Naive thymus-derived CD4-positive, alpha-beta T cell (primary cell): ENCODE measurements around the gene CPXM1. TPM values are rescaled to one million over a fixed set of nuclear protein-coding genes. Genes with fewer than 3 reads are reported as not detected.
"Not testable (repeated sequence)": the region's sequence is repeated elsewhere in the genome, so short reads cannot be mapped to it uniquely, and the experiment has no call there.

Experiments
- ATAC-seq: fragments of 150-1000 bp; cut with Tn5 transposase; 2 replicates; pipeline ENCODE4 v1.10.0; 2021; ENCODE audit warnings: mild to moderate bottlenecking, moderate library complexity
- CTCF ChIA-PET: fragments of 350-600 bp; sonication (Branson Sonifier 250); formaldehyde crosslinking; loops from one replicate; lab custom pipeline; 2021; ENCODE audit warnings: antibody characterized with exemption; lab: Charles Lee
- POLR2A ChIA-PET: fragments of 350-600 bp; sonication (Branson Sonifier 250); formaldehyde crosslinking; loops from one replicate; lab custom pipeline; 2021; ENCODE audit warnings: antibody characterized with exemption, inconsistent platforms; lab: Charles Lee
- DNase-seq, 9 donors: peaks; one replicate each; pipeline versions ENCODE4 v3.0.0 to v3.0.0-alpha.2; 2020 to 2022; ENCODE audit warnings: mixed read lengths in 1 of 9
- H3K27ac ChIP-seq: one replicate; pipeline ENCODE4 v1.7.0; 2013; ENCODE audit warnings: mild to moderate bottlenecking, low read depth, low read length, moderate library complexity
- H3K27me3 ChIP-seq, 2 donors: one replicate each; pipeline ENCODE4 v1.7.0; 2013; ENCODE audit warnings: low read length in 2 of 2, mild to moderate bottlenecking in 2 of 2, moderate library complexity in 2 of 2; ENCODE audit not compliant: control insufficient read depth in 2 of 2, insufficient read depth in 2 of 2
- H3K36me3 ChIP-seq, 3 experiments: 1 replicate in 2 of 3; 2 replicates in 1 of 3; pipeline ENCODE4 v1.7.0; 2013; ENCODE audit warnings: low read length in 3 of 3, mild to moderate bottlenecking in 3 of 3, moderate library complexity in 1 of 3; ENCODE audit not compliant: insufficient read depth in 3 of 3, control insufficient read depth in 2 of 3
- H3K4me1 ChIP-seq, 2 donors: one replicate each; pipeline ENCODE4 v1.7.0; 2013; ENCODE audit warnings: low read length in 2 of 2, mild to moderate bottlenecking in 2 of 2, moderate library complexity in 1 of 2; ENCODE audit not compliant: control insufficient read depth in 2 of 2, insufficient read depth in 2 of 2
- H3K4me3 ChIP-seq: 2 replicates; pipeline ENCODE4 v1.7.0; 2013; ENCODE audit warnings: mild to moderate bottlenecking, low read length
- H3K9me3 ChIP-seq, 3 experiments: 1 replicate in 2 of 3; 2 replicates in 1 of 3; pipeline ENCODE4 v1.7.0; 2013; ENCODE audit warnings: low read length in 3 of 3; ENCODE audit not compliant: control insufficient read depth in 2 of 3
- H3K27ac Mint-ChIP-seq, 9 donors: one replicate each; pipeline ENCODE4 v1.8.0; 2020 to 2022; ENCODE audit warnings: mixed read lengths in 9 of 9, mild to moderate bottlenecking in 8 of 9, moderate library complexity in 5 of 9, inconsistent platforms in 2 of 9
- H3K27me3 Mint-ChIP-seq, 5 donors: one replicate each; pipeline ENCODE4 v1.8.0; 2021 to 2022; ENCODE audit warnings: mixed read lengths in 5 of 5, mild to moderate bottlenecking in 1 of 5
- H3K36me3 Mint-ChIP-seq, 5 donors: one replicate each; pipeline ENCODE4 v1.8.0; 2020 to 2022; ENCODE audit warnings: mixed read lengths in 5 of 5, mild to moderate bottlenecking in 3 of 5, inconsistent platforms in 1 of 5
- H3K4me1 Mint-ChIP-seq, 7 donors: one replicate each; pipeline ENCODE4 v1.8.0; 2020 to 2022; ENCODE audit warnings: mixed read lengths in 7 of 7, mild to moderate bottlenecking in 3 of 7, inconsistent platforms in 1 of 7
- H3K4me3 Mint-ChIP-seq, 10 donors: one replicate each; pipeline ENCODE4 v1.8.0; 2020 to 2022; ENCODE audit warnings: mild to moderate bottlenecking in 10 of 10, mixed read lengths in 10 of 10, moderate library complexity in 6 of 10, inconsistent platforms in 2 of 10
- H3K9me3 Mint-ChIP-seq, 11 donors: one replicate each; pipeline ENCODE4 v1.8.0; 2020 to 2022; ENCODE audit warnings: mixed read lengths in 11 of 11, mild to moderate bottlenecking in 4 of 11, inconsistent platforms in 1 of 11, moderate library complexity in 1 of 11
- intact Hi-C, 2 donors: fragments of 100-400 bp; cut with micrococcal nuclease; formaldehyde crosslinking; loops; one replicate each; pipeline ENCODE4 v1.15.1; 2023
- polyA plus RNA-seq, 2 donors: library from polyadenylated mRNA; unstranded; fragments of 300-500 nt; fragmentation: Illumina TruSeq; gene quantifications; one replicate each; pipeline ENCODE4 v1.2.3, GENCODE V29; 2021
- total RNA-seq, 6 experiments: library from RNA in 5 of 6; stranded (reverse) in 5 of 6; gene quantifications; 1 replicate in 5 of 6; 2 replicates in 1 of 6; pipeline ENCODE4 v1.2.3 and lab custom pipeline; 2021 to 2026

Gene CPXM1
- total and polyA plus RNA-seq, 7 experiments from 2014 or later: 0.12 to 1.8 (median 0.31) TPM; not detected in 1

DNA sequence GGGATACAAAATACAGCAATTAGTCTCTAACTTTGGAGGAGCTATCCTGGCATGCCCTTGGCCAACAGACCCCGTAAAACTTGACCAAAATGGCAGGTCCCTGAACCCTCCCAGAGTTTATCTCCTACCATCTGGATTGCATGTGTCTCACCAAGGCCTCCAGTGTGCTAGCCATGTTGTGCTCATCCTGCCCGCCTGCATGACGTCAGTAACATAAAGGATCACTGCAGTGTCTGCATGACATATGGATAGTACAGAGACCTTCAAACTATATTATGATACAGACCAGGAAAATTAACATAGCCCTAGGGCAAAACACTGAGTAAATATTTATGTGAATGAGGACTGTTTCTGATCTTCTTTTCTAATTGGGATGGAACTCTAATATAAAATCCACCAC, 25.3 kb downstream of the CPXM1 start:
- no peaks in the 10 kb centered on the region for H3K4me1 ChIP-seq
- ATAC-seq (no peak), DNase-seq (no peak)
- no peak overlapping the region for H3K4me3 Mint-ChIP-seq
- ChIA-PET CTCF (no interaction called here), POLR2A (no interaction called here)
- H3K36me3 Mint-ChIP-seq: no peaks in the 10 kb centered on the region
- no peaks in the 10 kb centered on the region for H3K9me3 ChIP-seq
- peaks cover 0 to 27% (median 3%) of the 10 kb centered on the region in 5 donors for H3K27me3 Mint-ChIP-seq
- H3K4me3 ChIP-seq: no peak overlapping the region
- peaks cover 0 to 6% (median 0%) of the 10 kb centered on the region in 11 donors for H3K9me3 Mint-ChIP-seq
- no peak overlapping the region for H3K27ac Mint-ChIP-seq
- intact Hi-C loops: no loop called here
- no peaks in the 10 kb centered on the region for H3K36me3 ChIP-seq
- H3K27me3 ChIP-seq: no peaks in the 10 kb centered on the region
- H3K27ac ChIP-seq: no peak overlapping the region
- peaks cover 0 to 4% (median 0%) of the 10 kb centered on the region in 7 donors for H3K4me1 Mint-ChIP-seq

DNA sequence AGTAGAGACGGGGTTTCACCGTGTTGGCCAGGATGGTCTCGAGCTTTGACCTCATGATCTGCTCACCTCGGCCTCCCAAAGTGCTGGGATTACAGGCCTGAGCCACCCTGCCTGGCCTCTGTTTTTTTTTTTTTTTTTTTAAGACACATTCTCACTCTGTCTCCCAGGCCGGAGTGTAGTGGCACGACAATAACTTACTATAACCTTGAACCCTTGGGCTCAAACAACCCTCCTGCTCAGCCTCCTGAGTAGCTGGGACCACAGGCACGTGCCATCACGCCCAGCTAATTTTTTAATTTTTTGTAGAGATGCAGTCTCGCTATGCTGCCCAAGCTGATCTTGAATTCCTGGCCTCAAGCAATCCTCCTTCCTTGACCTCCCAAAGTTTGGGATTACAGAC, 26.6 kb downstream of the CPXM1 start:
- ATAC-seq (no peak), DNase-seq (no peak)
- Histone ChIP-seq H3K27ac (no peak overlapping the region), H3K4me3 (no peak overlapping the region), H3K4me1 (no peaks in the 10 kb centered on the region), H3K36me3 (no peaks in the 10 kb centered on the region), H3K9me3 (no peaks in the 10 kb centered on the region), H3K27me3 (no peaks in the 10 kb centered on the region)
- no peaks in the 10 kb centered on the region for H3K36me3 Mint-ChIP-seq
- peaks cover 7 to 25% (median 11%) of the 10 kb centered on the region in 5 donors for H3K27me3 Mint-ChIP-seq
- POLR2A ChIA-PET: interaction anchor here (0.6 kb wide), 1 partner anchor 98 kb away, joined by 3 read pairs; no protein-coding TSS in a partner anchor
- intact Hi-C loops: no loop called here
- H3K27ac Mint-ChIP-seq: no peak overlapping the region
- H3K4me3 Mint-ChIP-seq: no peak overlapping the region
- CTCF ChIA-PET: no interaction called here
- peaks cover 0 to 4% (median 0%) of the 10 kb centered on the region in 7 donors for H3K4me1 Mint-ChIP-seq
- peaks cover 0 to 6% (median 0%) of the 10 kb centered on the region in 11 donors for H3K9me3 Mint-ChIP-seq

DNA sequence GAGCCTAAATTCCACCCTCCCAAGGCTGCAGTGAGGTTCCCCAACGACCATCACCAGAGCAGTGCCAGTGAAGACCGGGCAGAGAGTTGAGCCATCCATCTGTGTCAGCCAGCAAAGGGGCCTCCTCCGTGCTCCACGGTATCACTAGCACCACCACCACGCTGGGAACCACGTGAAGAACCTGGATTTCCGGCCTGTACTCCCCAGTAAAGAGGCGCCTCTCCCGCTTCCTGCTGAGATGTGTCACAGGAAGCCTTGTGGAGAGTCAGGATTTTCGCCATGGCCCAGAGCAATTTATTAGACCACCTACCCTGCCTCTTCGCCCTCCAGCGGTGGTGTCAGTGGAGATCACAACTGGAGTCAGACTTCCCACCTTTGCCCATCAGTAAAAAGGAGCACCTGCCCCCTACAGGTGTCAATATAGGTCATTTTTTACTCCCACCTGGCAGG, 28.8 kb downstream of the CPXM1 start:
- intact Hi-C loops: no loop called here
- peaks cover 0 to 5% (median 0%) of the 10 kb centered on the region in 11 donors for H3K9me3 Mint-ChIP-seq
- POLR2A ChIA-PET: no interaction called here
- no peaks in the 10 kb centered on the region for H3K9me3 ChIP-seq
- CTCF ChIA-PET: no interaction called here
- peaks cover 4 to 22% (median 15%) of the 10 kb centered on the region in 5 donors for H3K27me3 Mint-ChIP-seq
- H3K4me1 Mint-ChIP-seq: peaks cover 0 to 4% (median 0%) of the 10 kb centered on the region in 7 donors
- H3K4me3 ChIP-seq: no peak overlapping the region
- no peaks in the 10 kb centered on the region for H3K27me3 ChIP-seq
- H3K4me1 ChIP-seq: no peaks in the 10 kb centered on the region
- no peak overlapping the region for H3K27ac ChIP-seq
- ATAC-seq: no peak
- no peaks in the 10 kb centered on the region for H3K36me3 ChIP-seq
- H3K4me3 Mint-ChIP-seq: no peak overlapping the region
- DNase-seq: no peak
- no peaks in the 10 kb centered on the region for H3K36me3 Mint-ChIP-seq
- H3K27ac Mint-ChIP-seq: no peak overlapping the region

DNA sequence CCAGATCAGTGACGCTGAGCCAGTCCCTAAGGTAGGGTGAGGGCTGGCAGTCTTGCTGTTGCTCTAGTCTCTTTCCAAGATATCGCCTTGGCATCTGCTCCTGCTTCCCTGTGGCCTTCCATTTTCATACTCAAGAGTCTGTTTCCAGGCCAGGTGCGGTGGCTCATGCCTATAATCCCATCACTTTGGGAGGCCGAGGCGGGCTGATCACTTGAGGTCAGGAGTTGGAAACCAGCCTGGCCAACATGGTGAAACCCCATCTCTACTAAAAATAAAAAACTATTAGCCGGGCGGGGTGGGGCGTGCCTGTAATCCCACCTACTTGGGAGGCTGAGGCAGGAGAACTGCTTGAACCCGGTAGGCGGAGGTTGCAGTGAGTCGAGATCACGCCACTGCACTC, 30.3 kb downstream of the CPXM1 start:
- H3K27ac ChIP-seq, H3K36me3 Mint-ChIP-seq, H3K27me3 ChIP-seq, intact Hi-C loops, H3K4me3 Mint-ChIP-seq, H3K9me3 ChIP-seq, H3K36me3 ChIP-seq, ATAC-seq, H3K27ac Mint-ChIP-seq, POLR2A ChIA-PET, H3K4me1 Mint-ChIP-seq, H3K4me3 ChIP-seq, CTCF ChIA-PET, H3K9me3 Mint-ChIP-seq, H3K4me1 ChIP-seq, DNase-seq: not testable (repeated sequence)
- peaks cover 4 to 21% (median 15%) of the 10 kb centered on the region in 5 donors for H3K27me3 Mint-ChIP-seq

DNA sequence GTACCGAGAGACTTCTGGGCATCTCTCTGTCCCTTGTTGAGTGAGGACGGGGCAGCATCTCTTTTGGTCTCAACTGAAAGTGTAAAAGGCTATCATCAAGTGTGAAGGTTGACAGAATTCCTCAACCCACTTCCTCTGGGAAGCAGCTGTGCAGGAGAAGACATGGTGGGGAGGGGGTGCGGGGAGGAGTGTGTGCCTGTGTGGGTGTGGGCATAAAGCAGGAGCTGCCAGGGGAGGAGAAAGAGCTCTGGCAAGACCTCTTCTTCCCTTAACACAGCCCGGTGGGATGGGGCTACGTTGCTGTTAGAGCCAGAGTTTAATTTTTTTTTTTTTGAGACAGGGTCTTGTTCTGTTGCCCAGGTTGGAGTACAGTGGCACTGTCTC, 31.8 kb downstream of the CPXM1 start:
- H3K36me3 ChIP-seq: no peaks in the 10 kb centered on the region
- ATAC-seq: no peak
- H3K27ac Mint-ChIP-seq: no peak overlapping the region
- POLR2A ChIA-PET: no interaction called here
- H3K27me3 ChIP-seq: no peaks in the 10 kb centered on the region
- H3K4me1 Mint-ChIP-seq: peaks cover 0 to 4% (median 0%) of the 10 kb centered on the region in 7 donors
- intact Hi-C loops: no loop called here
- H3K4me1 ChIP-seq: no peaks in the 10 kb centered on the region
- no peak for DNase-seq
- peaks cover 4 to 21% (median 15%) of the 10 kb centered on the region in 5 donors for H3K27me3 Mint-ChIP-seq
- H3K4me3 ChIP-seq: no peak overlapping the region
- CTCF ChIA-PET: no interaction called here
- H3K36me3 Mint-ChIP-seq: no peaks in the 10 kb centered on the region
- H3K9me3 ChIP-seq: no peaks in the 10 kb centered on the region
- no peak overlapping the region for H3K27ac ChIP-seq
- H3K4me3 Mint-ChIP-seq: no peak overlapping the region
- no peaks in the 10 kb centered on the region for H3K9me3 Mint-ChIP-seq

DNA sequence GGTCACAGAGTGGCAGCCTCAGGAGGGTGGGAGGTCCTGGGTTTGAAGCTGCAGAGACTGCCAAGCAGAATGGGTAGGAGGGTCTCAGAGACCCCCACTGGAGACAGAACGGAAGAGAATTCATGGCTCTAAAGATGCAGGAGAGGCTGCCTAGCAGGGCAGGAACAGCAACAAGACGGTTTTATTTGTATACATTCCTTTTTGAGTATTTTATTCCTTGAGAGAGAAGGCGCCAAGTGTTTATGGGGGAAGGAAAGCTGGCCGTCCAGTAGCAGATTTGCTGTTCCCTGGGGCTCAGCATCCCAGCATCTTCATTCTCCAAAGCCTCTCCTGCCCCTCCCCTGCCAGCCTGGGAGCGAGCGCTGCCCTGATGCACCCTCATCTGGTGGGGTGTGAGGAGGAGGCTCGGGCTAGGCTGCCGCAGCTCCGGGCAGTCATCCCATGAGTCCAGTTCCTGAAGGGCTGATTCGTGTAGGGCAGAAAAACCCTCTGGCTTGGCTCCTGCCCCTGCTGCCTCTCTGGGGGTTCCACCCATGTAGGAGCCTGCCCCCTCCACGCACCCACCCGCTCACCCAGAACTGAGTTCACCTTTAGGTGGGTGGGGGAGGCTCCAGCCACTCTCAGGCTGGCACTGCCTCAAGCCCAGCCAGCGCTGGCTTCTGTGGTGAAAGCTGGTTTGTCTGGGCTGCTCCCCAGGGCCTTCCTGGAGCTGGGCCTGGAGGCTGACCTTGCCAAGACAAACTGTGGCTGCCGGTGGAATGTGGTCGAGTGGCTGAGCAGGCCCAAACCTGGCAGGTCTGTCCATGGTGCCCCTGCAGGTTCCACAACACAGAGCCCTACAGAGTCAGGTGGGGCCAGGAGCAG, 32.4 kb downstream of the CPXM1 start:
- H3K27me3 Mint-ChIP-seq: peaks cover 4 to 21% (median 15%) of the 10 kb centered on the region in 5 donors
- DNase-seq (no peak), ATAC-seq (no peak)
- no peaks in the 10 kb centered on the region for H3K27me3 ChIP-seq
- no peak overlapping the region for H3K4me3 Mint-ChIP-seq
- H3K9me3 ChIP-seq: no peaks in the 10 kb centered on the region
- no peaks in the 10 kb centered on the region for H3K36me3 ChIP-seq
- no peak overlapping the region for H3K4me3 ChIP-seq
- no peaks in the 10 kb centered on the region for H3K4me1 ChIP-seq
- CTCF ChIA-PET: no interaction called here
- no peaks in the 10 kb centered on the region for H3K9me3 Mint-ChIP-seq
- H3K27ac Mint-ChIP-seq: no peak overlapping the region
- no peak overlapping the region for H3K27ac ChIP-seq
- no peaks in the 10 kb centered on the region for H3K36me3 Mint-ChIP-seq
- peaks cover 0 to 4% (median 0%) of the 10 kb centered on the region in 7 donors for H3K4me1 Mint-ChIP-seq
- intact Hi-C loops: no loop called here
- POLR2A ChIA-PET: no interaction called here
